ENCODE measurements around the gene MTHFSD. TPM values are rescaled to one million over a fixed set of nuclear protein-coding genes. Genes with fewer than 3 reads are reported as not detected.

Gene MTHFSD
- total RNA-seq, 4 donors from 2014 or later, result 12.5 to 26.6 (median 19.3) TPM

GRCh38 chr16:86485746-86486145, 69.3 kb downstream of the MTHFSD start:
- Histone ChIP-seq H3K9me3 (peaks cover 0 to 14% (median 0%) of the 10 kb centered on the region in 3 donors), H3K36me3 (peaks cover 0 to 44% of the 10 kb centered on the region in 2 donors), H3K4me1 (peaks cover 0 to 46% (median 0%) of the 10 kb centered on the region in 3 donors), H3K4me3 (no peak overlapping the region), H3K27me3 (no peaks in the 10 kb centered on the region), H3K27ac (peak overlapping the region in 2 of 4 donors; percentile 7 to 40)
- no peak for TF ChIP-seq EP300 (IDR thresholded peaks at IDR 0.05)
- no peak for TF ChIP-seq POLR2A (IDR thresholded peaks at IDR 0.05)
- no peak for TF ChIP-seq CTCF (IDR thresholded peaks at IDR 0.05)
- no peak for TF ChIP-seq POLR2AphosphoS5 (IDR thresholded peaks at IDR 0.05)
- 75 to 92% methylated on average over 2 to 3 of the region's 3 CpGs for WGBS, 2 donors (ENCODE audit: low coverage in 1 of 2)
- no peak for ATAC-seq

- peaks cover 0 to 14% (median 0%) of the 10 kb centered on the region in 3 donors for H3K9me3 ChIP-seq
- no peak overlapping the region for H3K4me3 ChIP-seq
- no peaks in the 10 kb centered on the region for H3K27me3 ChIP-seq
- no peak for ATAC-seq
- no peak overlapping the region for H3K27ac ChIP-seq
- no peak for TF ChIP-seq EP300 (IDR thresholded peaks at IDR 0.05)
- no peak for TF ChIP-seq POLR2AphosphoS5 (IDR thresholded peaks at IDR 0.05)
- TF ChIP-seq POLR2A (IDR thresholded peaks at IDR 0.05), result no peak
- TF ChIP-seq CTCF (IDR thresholded peaks at IDR 0.05), result no peak
- H3K4me1 ChIP-seq, result peaks cover 0 to 55% (median 3%) of the 10 kb centered on the region in 3 donors
- WGBS, 2 donors (ENCODE audit: low coverage in 1 of 2), result 90 to 100% methylated on average over 1 to 4 of the region's 5 CpGs
- H3K36me3 ChIP-seq, result peaks cover 0 to 34% of the 10 kb centered on the region in 2 donors
Observed at GRCh38 chr16:86484240-86484639, 70.8 kb downstream of the MTHFSD start.

- peaks cover 0 to 14% (median 0%) of the 10 kb centered on the region in 3 donors for H3K9me3 ChIP-seq
- peaks cover 3 to 55% (median 5%) of the 10 kb centered on the region in 3 donors for H3K4me1 ChIP-seq
- TF ChIP-seq EP300 (IDR thresholded peaks at IDR 0.05) (no peak), CTCF (IDR thresholded peaks at IDR 0.05) (no peak), POLR2A (IDR thresholded peaks at IDR 0.05) (no peak), POLR2AphosphoS5 (IDR thresholded peaks at IDR 0.05) (no peak)
- H3K27ac ChIP-seq, result peak overlapping the region in 2 of 4 donors; percentile 22 to 59
- no peak for ATAC-seq
- H3K4me3 ChIP-seq, result no peak overlapping the region
- no peaks in the 10 kb centered on the region for H3K27me3 ChIP-seq
- 85 to 87% methylated on average over 2 to 3 of the region's 3 CpGs for WGBS, 2 donors (ENCODE audit: low coverage in 1 of 2)
- H3K36me3 ChIP-seq, result peaks cover 0 to 23% of the 10 kb centered on the region in 2 donors
Observed at GRCh38 chr16:86481607-86482006, 73.4 kb downstream of the MTHFSD start.

- no peak for ATAC-seq
- H3K27me3 ChIP-seq, result no peaks in the 10 kb centered on the region
- H3K9me3 ChIP-seq, result peaks cover 0 to 14% (median 0%) of the 10 kb centered on the region in 3 donors
- H3K4me1 ChIP-seq, result peaks cover 3 to 49% (median 5%) of the 10 kb centered on the region in 3 donors
- H3K27ac ChIP-seq, result peak overlapping the region; percentile 47 to 68 (median 61)
- H3K36me3 ChIP-seq, result peaks cover 0 to 25% of the 10 kb centered on the region in 2 donors
- no peak overlapping the region for H3K4me3 ChIP-seq
- WGBS, 2 donors (ENCODE audit: low coverage in 1 of 2), result no CpG with 5 or more reads among the region's 15 CpGs
- TF ChIP-seq EP300 (IDR thresholded peaks at IDR 0.05), result no peak
- no peak for TF ChIP-seq POLR2AphosphoS5 (IDR thresholded peaks at IDR 0.05)
- TF ChIP-seq CTCF (IDR thresholded peaks at IDR 0.05), result no peak
- no peak for TF ChIP-seq POLR2A (IDR thresholded peaks at IDR 0.05)
Observed at GRCh38 chr16:86480444-86480843, 74.6 kb downstream of the MTHFSD start.

Other genes starting within 250 kb of the MTHFSD start
- 10 to 100 TPM; 39.7 to 81.1 (median 59.3) TPM for gene FOXF1, start 44.7 kb downstream of the MTHFSD start, total RNA-seq
- 1 to 10 TPM in 1 of 4 donors, under 1 TPM in 3; 0.40 to 1.5 (median 0.50) TPM for gene FOXC2, start 11.6 kb upstream of the MTHFSD start, total RNA-seq
- gene FOXL1, start 23.3 kb upstream of the MTHFSD start, total RNA-seq, result under 1 TPM in 3 of 4 donors, not detected in 1; 0.25 to 0.81 (median 0.58) TPM

All from gastroesophageal sphincter (tissue), 4 donors.